Activated B cell treated with CpG ODN at 0.5 μM for 24 hours (primary cell): ENCODE data around the gene CDC42BPB. TPM values are rescaled to one million over a fixed set of nuclear protein-coding genes. Genes with fewer than 3 reads are reported as not detected.

Experiments
- ATAC-seq: fragments of 200-7000 bp; cut with Tn5 transposase; one replicate; pipeline ENCODE4 v1.10.0; 2021; ENCODE audit warnings: low read depth, mild to moderate bottlenecking, moderate library complexity
- CTCF ChIA-PET: fragments of 350-600 bp; sonication (Branson Sonifier 250); formaldehyde crosslinking; loops from one replicate; lab custom pipeline; 2021; ENCODE audit warnings: antibody characterized with exemption; lab: Charles Lee
- POLR2A ChIA-PET: fragments of 350-600 bp; sonication (Branson Sonifier 250); formaldehyde crosslinking; loops from one replicate; lab custom pipeline; 2021; ENCODE audit warnings: antibody characterized with exemption; lab: Charles Lee
- DNase-seq: peaks from one replicate; pipeline ENCODE4 v3.0.0; 2022
- H3K27ac Mint-ChIP-seq: one replicate; pipeline ENCODE4 v1.8.0; 2020; ENCODE audit warnings: mixed read lengths
- H3K27me3 Mint-ChIP-seq: one replicate; pipeline ENCODE4 v1.8.0; 2021; ENCODE audit warnings: mixed read lengths
- H3K36me3 Mint-ChIP-seq: one replicate; pipeline ENCODE4 v1.8.0; 2021; ENCODE audit warnings: low read depth, mixed read lengths
- H3K4me1 Mint-ChIP-seq: one replicate; pipeline ENCODE4 v1.8.0; 2021; ENCODE audit warnings: mixed read lengths
- H3K4me3 Mint-ChIP-seq: one replicate; pipeline ENCODE4 v1.8.0; 2020; ENCODE audit warnings: mild to moderate bottlenecking, mixed read lengths
- H3K9me3 Mint-ChIP-seq: one replicate; pipeline ENCODE4 v1.8.0; 2020; ENCODE audit warnings: mixed read lengths
- CTCF ChIP-seq: fragments of 200-600 bp; IDR thresholded peaks from one replicate; pipeline ENCODE4 v1.8.0; 2022; ENCODE audit warnings: antibody characterized with exemption, mild to moderate bottlenecking
- intact Hi-C: fragments of 100-400 bp; cut with micrococcal nuclease; formaldehyde crosslinking; loops from one replicate; pipeline ENCODE4 v1.15.1; 2024
- total RNA-seq: library from RNA; stranded (reverse); gene quantifications from 2 replicates; pipeline ENCODE4 v1.2.3, GENCODE V29; 2022

CDC42BPB gene
- total RNA-seq, 1 donor from 2014 or later, result 38.5 TPM

GRCh38 chr14:102939329-102939728, 118.0 kb downstream of the CDC42BPB start:
- Mint-ChIP-seq H3K36me3 (peaks cover 46% of the 10 kb centered on the region), H3K27me3 (no peaks in the 10 kb centered on the region), H3K9me3 (no peaks in the 10 kb centered on the region), H3K4me1 (peaks cover 26% of the 10 kb centered on the region), H3K27ac (no peak overlapping the region), H3K4me3 (no peak overlapping the region)
- ATAC-seq (no peak), DNase-seq (no peak)
- TF ChIP-seq CTCF, result no peak
- ChIA-PET CTCF (no interaction called here), POLR2A (no interaction called here)
- intact Hi-C loops, result no loop called here

- no peak for TF ChIP-seq CTCF
- Mint-ChIP-seq H3K4me3 (no peak overlapping the region), H3K27ac (no peak overlapping the region), H3K4me1 (peaks cover 26% of the 10 kb centered on the region), H3K9me3 (no peaks in the 10 kb centered on the region), H3K27me3 (no peaks in the 10 kb centered on the region), H3K36me3 (peaks cover 39% of the 10 kb centered on the region)
- POLR2A ChIA-PET, result no interaction called here
- CTCF ChIA-PET, result no interaction called here
- DNase-seq (no peak), ATAC-seq (no peak)
- intact Hi-C loops, result no loop called here
Observed at GRCh38 chr14:102938191-102938590, 119.2 kb downstream of the CDC42BPB start.

DNA sequence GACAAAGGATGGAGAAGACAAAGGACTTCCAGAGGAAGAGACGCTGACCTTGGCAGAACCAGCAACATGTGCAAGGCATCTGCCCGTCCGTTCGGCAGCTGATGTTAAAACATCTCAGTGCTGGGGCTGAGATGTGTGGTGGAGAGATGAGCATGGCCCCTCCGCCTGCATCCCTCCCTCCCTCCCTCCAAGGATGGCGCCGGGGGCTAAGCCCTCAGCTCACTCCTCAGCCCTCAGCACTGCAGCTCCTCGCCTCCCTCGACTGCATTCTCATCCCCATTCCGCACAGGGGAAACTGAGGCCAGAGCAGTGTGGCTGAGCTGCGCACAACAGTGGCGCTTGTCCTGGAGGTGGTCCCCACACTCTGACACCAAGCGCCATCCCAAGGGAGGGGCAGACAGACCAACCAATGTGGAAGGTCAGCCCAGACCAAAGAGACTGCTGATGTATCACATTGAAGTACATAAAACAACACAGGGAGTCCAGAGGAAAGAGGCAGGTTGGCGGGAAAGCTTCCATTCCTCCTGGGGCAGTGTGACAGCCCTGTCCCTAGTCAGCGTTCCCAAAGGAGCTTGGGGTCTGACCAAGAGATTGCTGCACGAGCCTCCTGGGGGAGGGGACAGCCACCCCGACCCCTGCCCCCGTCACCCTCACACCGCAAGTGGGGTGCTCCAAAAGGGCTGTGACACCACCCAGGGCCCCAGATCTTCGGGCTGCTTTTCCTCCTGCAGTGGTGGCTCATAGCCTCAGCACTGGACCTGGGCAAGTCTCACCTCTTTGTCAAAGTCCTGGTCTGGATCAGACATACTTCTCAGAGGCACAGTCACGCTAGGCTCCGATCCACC, 119.8 kb downstream of the CDC42BPB start:
- no peak overlapping the region for H3K4me3 Mint-ChIP-seq
- no peak for TF ChIP-seq CTCF
- H3K9me3 Mint-ChIP-seq, result no peaks in the 10 kb centered on the region
- intact Hi-C loops, result no loop called here
- POLR2A ChIA-PET, result interaction anchor here (0.6 kb wide), 1 partner anchor 272 kb away, joined by 3 read pairs; no protein-coding TSS in a partner anchor
- no peak for ATAC-seq
- DNase-seq, result no peak
- H3K4me1 Mint-ChIP-seq, result peaks cover 26% of the 10 kb centered on the region
- no peak overlapping the region for H3K27ac Mint-ChIP-seq
- no peaks in the 10 kb centered on the region for H3K27me3 Mint-ChIP-seq
- CTCF ChIA-PET, result no interaction called here
- peaks cover 36% of the 10 kb centered on the region for H3K36me3 Mint-ChIP-seq

DNA sequence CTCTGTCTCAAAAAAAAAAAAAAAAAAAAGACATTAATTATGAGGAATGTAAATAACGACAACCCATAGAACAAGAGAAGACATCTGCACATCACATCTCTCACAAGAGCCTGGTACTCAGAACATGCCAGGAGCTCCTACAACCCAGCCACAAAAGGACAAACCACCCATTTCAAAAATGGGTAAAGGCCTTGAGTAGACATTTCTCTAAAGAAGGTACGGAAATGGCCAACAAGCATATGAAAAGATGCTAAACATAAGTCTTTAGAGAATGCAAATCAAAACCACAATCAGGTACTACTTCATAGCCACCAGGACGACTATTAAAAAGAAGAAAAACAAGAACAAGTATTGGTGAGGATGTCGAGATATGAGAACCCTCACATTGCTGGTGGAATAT, 121.6 kb downstream of the CDC42BPB start:
- H3K4me3 Mint-ChIP-seq, result no peak overlapping the region
- no peak overlapping the region for H3K27ac Mint-ChIP-seq
- peaks cover 17% of the 10 kb centered on the region for H3K4me1 Mint-ChIP-seq
- H3K36me3 Mint-ChIP-seq, result peaks cover 33% of the 10 kb centered on the region
- ATAC-seq, result no peak
- ChIA-PET POLR2A (interaction anchor here (0.7 kb wide), 1 partner anchor 544 kb away, joined by 4 read pairs; no protein-coding TSS in a partner anchor), CTCF (interaction anchor here (1.1 kb wide), 1 partner anchor 35 kb away, joined by 3 read pairs; no protein-coding TSS in a partner anchor)
- no peak for TF ChIP-seq CTCF
- intact Hi-C loops, result no loop called here
- DNase-seq, result no peak
- H3K27me3 Mint-ChIP-seq, result no peaks in the 10 kb centered on the region
- no peaks in the 10 kb centered on the region for H3K9me3 Mint-ChIP-seq

GRCh38 chr14:102933618-102934231, 123.6 kb downstream of the CDC42BPB start:
- TF ChIP-seq CTCF, result no peak
- ChIA-PET CTCF (no interaction called here), POLR2A (no interaction called here)
- ATAC-seq (no peak), DNase-seq (no peak)
- intact Hi-C loops, result no loop called here
- no peaks in the 10 kb centered on the region for H3K27me3 Mint-ChIP-seq
- H3K4me1 Mint-ChIP-seq, result peaks cover 19% of the 10 kb centered on the region
- H3K9me3 Mint-ChIP-seq, result no peaks in the 10 kb centered on the region
- peaks cover 20% of the 10 kb centered on the region for H3K36me3 Mint-ChIP-seq
- no peak overlapping the region for H3K27ac Mint-ChIP-seq
- no peak overlapping the region for H3K4me3 Mint-ChIP-seq
